COR-L47 (cell line): ENCODE results near the gene FAM131A.

Source experiments
- DNase-seq: peaks from one replicate; lab custom pipeline; 2025; lab: John Stamatoyannopoulos, UW

The FAM131A gene

GRCh38 chr3:184357248-184358123 lies 20.1 kb downstream of the FAM131A start:
- no peak for DNase-seq

- DNase-seq = no peak
Measured at GRCh38 chr3:184358124-184358767, 20.8 kb downstream of the FAM131A start.

GRCh38 chr3:184358921-184359350 lies 21.5 kb downstream of the FAM131A start:
- DNase-seq = no peak

GRCh38 chr3:184359610-184360009 lies 22.2 kb downstream of the FAM131A start:
- DNase-seq = no peak

GRCh38 chr3:184360070-184360928 lies 22.9 kb downstream of the FAM131A start:
- no peak for DNase-seq

- DNase-seq = no peak
Measured at GRCh38 chr3:184360929-184361531, 23.6 kb downstream of the FAM131A start.

GRCh38 chr3:184361532-184361931 lies 24.1 kb downstream of the FAM131A start, which contains the start of the genes CLCN2 and POLR2H:
Gene CLCN2 (minus strand): TSS chr3:184361605. CDS start chr3:184361479, 126 bp downstream.
Gene POLR2H (plus strand): TSS chr3:184361710. CDS start chr3:184363493, 1,783 bp downstream.
- peak; percentile 43 for DNase-seq

GRCh38 chr3:184361932-184362667 lies 24.7 kb downstream of the FAM131A start:
- peak; percentile 71 for DNase-seq

GRCh38 chr3:184362668-184363546 lies 25.5 kb downstream of the FAM131A start:
- DNase-seq = peak; percentile 100

GRCh38 chr3:184366619-184367289 lies 29.4 kb downstream of the FAM131A start:
- no peak for DNase-seq

- DNase-seq = no peak
Measured at GRCh38 chr3:184368116-184368515, 30.7 kb downstream of the FAM131A start.

- DNase-seq = no peak
Measured at GRCh38 chr3:184368586-184369183, 31.3 kb downstream of the FAM131A start.

- DNase-seq = peak; percentile 97
Measured at GRCh38 chr3:184371570-184372018, 34.2 kb downstream of the FAM131A start.

GRCh38 chr3:184372296-184372821 lies 35.0 kb downstream of the FAM131A start:
- no peak for DNase-seq

GRCh38 chr3:184372911-184373310 lies 35.5 kb downstream of the FAM131A start:
- no peak for DNase-seq

- DNase-seq = no peak
Measured at GRCh38 chr3:184373422-184373821, 36.0 kb downstream of the FAM131A start.

GRCh38 chr3:184375747-184376461 lies 38.5 kb downstream of the FAM131A start:
- no peak for DNase-seq

- DNase-seq = peak; percentile 63
Measured at GRCh38 chr3:184377374-184377773, 40.0 kb downstream of the FAM131A start.
